K562 (cell line): ENCODE measurements around the gene PIK3CD. TPM values are rescaled to one million over a fixed set of nuclear protein-coding genes. Genes with fewer than 3 reads are reported as not detected.

Source experiments
- ATF7 ChIP-seq: fragments of 450-650 bp; IDR thresholded peaks from 2 replicates; pipeline ENCODE4 v1.7.1; 2014; ENCODE audit warnings: mild to moderate bottlenecking, moderate library complexity
- CGGBP1 ChIP-seq: fragments of 250-450 bp; sonication (Bioruptor Pico); IDR thresholded peaks from 2 replicates; pipeline ENCODE4 v1.9.0; 2021; ENCODE audit warnings: mild to moderate bottlenecking
- CREB3L1 ChIP-seq: fragments of 450-650 bp; IDR thresholded peaks from 2 replicates; pipeline ENCODE4 v1.6.1; 2014; ENCODE audit warnings: low read depth, mild to moderate bottlenecking, moderate library complexity, borderline replicate concordance
- CREB5 ChIP-seq: fragments of 250-450 bp; sonication (Bioruptor Pico); IDR thresholded peaks from 2 replicates; pipeline ENCODE4 v1.5.0; 2020; ENCODE audit warnings: mild to moderate bottlenecking
- E2F5 ChIP-seq: sonication (generic); formaldehyde crosslinking; IDR thresholded peaks from 2 replicates; pipeline ENCODE4 v1.8.0; 2022; ENCODE audit warnings: mild to moderate bottlenecking, missing genetic modification reagents
- ESRRA ChIP-seq: fragments of 450-650 bp; IDR thresholded peaks from 2 replicates; pipeline ENCODE4 v1.6.1; 2014; ENCODE audit warnings: low read depth, mild to moderate bottlenecking, moderate library complexity, borderline replicate concordance
- HNRNPK ChIP-seq: fragments of 200-400 bp; formaldehyde crosslinking; IDR thresholded peaks from one replicate; pipeline ENCODE4 v1.6.1; 2018; ENCODE audit warnings: mild to moderate bottlenecking, low read depth, low read length; ENCODE audit not compliant: poor library complexity, severe bottlenecking
- IRF2 ChIP-seq: sonication (generic); formaldehyde crosslinking; IDR thresholded peaks from 2 replicates; pipeline ENCODE4 v1.8.1; 2022; ENCODE audit warnings: mild to moderate bottlenecking, missing genetic modification reagents
- JUNB ChIP-seq: fragments of 450-650 bp; formaldehyde crosslinking; conservative IDR thresholded peaks from 2 replicates; pipeline ENCODE4 v1.4.0; 2020; ENCODE audit warnings: mild to moderate bottlenecking
- LARP7 ChIP-seq: fragments of 450-650 bp; IDR thresholded peaks from 2 replicates; pipeline ENCODE4 v1.6.1; 2016
- LEF1 ChIP-seq: fragments of 450-650 bp; IDR thresholded peaks from 2 replicates; pipeline ENCODE4 v1.6.1; 2016; ENCODE audit warnings: mild to moderate bottlenecking
- MCM2 ChIP-seq: fragments of 450-650 bp; IDR thresholded peaks from 2 replicates; pipeline ENCODE4 v1.6.1; 2017; ENCODE audit warnings: low read depth, mild to moderate bottlenecking
- RBM34 ChIP-seq: fragments of 200-400 bp; formaldehyde crosslinking; IDR thresholded peaks from 2 replicates; pipeline ENCODE4 v1.6.1; 2018; ENCODE audit warnings: low read length, borderline replicate concordance; ENCODE audit not compliant: insufficient read depth
- SMAD2 ChIP-seq: fragments of 150-350 bp; IDR thresholded peaks from 2 replicates; pipeline ENCODE4 v1.6.1; 2014; ENCODE audit warnings: low read depth, mild to moderate bottlenecking, low read length
- TCF15 ChIP-seq: fragments of 250-450 bp; sonication (Bioruptor Pico); IDR thresholded peaks from 2 replicates; pipeline ENCODE4 v1.8.0; 2022; ENCODE audit warnings: moderate library complexity, mild to moderate bottlenecking, inconsistent platforms
- TSC22D4 ChIP-seq: fragments of 450-650 bp; IDR thresholded peaks from 2 replicates; pipeline ENCODE4 v1.6.1; 2016; ENCODE audit warnings: missing genetic modification characterization, missing biosample characterization, control low read depth
- ZKSCAN1 ChIP-seq: fragments of 150-350 bp; IDR thresholded peaks from 2 replicates; pipeline ENCODE4 v1.6.1; 2016; ENCODE audit warnings: low read depth, low read length
- ZNF518B ChIP-seq: fragments of 250-450 bp; sonication (Bioruptor Pico); IDR thresholded peaks from 2 replicates; pipeline ENCODE4 v1.5.0; 2021; ENCODE audit warnings: mild to moderate bottlenecking, moderate library complexity
- ZNF589 ChIP-seq: fragments of 200-800 bp; sonication (Bioruptor generic); IDR thresholded peaks from 2 replicates; pipeline ENCODE4 v1.6.1; 2016; ENCODE audit warnings: low read depth, missing genetic modification characterization, missing compliant biosample characterization
- ZNF79 ChIP-seq: fragments of 250-450 bp; sonication (Bioruptor Pico); IDR thresholded peaks from 2 replicates; pipeline ENCODE4 v1.4.0; 2020; ENCODE audit warnings: low read depth, mild to moderate bottlenecking, moderate library complexity
- polyA plus RNA-seq, 8 experiments: library from polyadenylated mRNA; depleted of rRNA in 4 of 8; stranded (reverse) in 5 of 8; unstranded in 3 of 8; fragments of >200 nt; fragmentation: Nextera tagmentation in 2 of 8; fragmentation: Illumina TruSeq in 1 of 8; extraction: Ambion mirVana in 2 of 8; extraction: Trizol in 1 of 8; gene quantifications; 2 replicates each; pipeline versions ENCODE4 v1.2.1 to v1.2.3, GENCODE V29; 2011 to 2014; ENCODE audit warnings: inconsistent platforms in 1 of 8, missing spikeins in 1 of 8
- total RNA-seq, 7 experiments: library from RNA; depleted of rRNA in 6 of 7; stranded (reverse); fragments of >200 nt in 6 of 7; fragmentation: Illumina TruSeq in 2 of 7; extraction: Trizol in 2 of 7; gene quantifications; 2 replicates each; pipeline versions ENCODE4 v1.2.1 to v1.2.3, GENCODE V29; 2011 to 2021; ENCODE audit warnings: low replicate concordance in 1 of 7

The PIK3CD gene
- total and polyA plus RNA-seq, 9 of the 15 experiments (the other 6 are each of a cell fraction or from before 2014, with no cell fraction given), result 1.8 to 20.8 (median 7.2) TPM

GRCh38 chr1:9724706-9725476 lies 73.4 kb downstream of the PIK3CD start (continued):
- TF ChIP-seq HNRNPK (no peak), SMAD2 (no peak), ESRRA (0 out of 2 replicates have a peak, but pooled peaks have one; percentile 26), ZKSCAN1 (no peak), ATF7 (0 out of 2 replicates have a peak, but pooled peaks have one; percentile 16), TSC22D4 (no peak), ZNF518B (no peak), JUNB (CRISPR knock-in tag) (no peak), ZNF589 (CRISPR knock-in tag) (no peak), MCM2 (no peak), CGGBP1 (CRISPR knock-in tag) (no peak), CREB3L1 (no peak), CREB5 (CRISPR knock-in tag) (no peak), IRF2 (CRISPR knock-in tag) (no peak), E2F5 (CRISPR knock-in tag) (no peak), RBM34 (no peak), LARP7 (no peak), TCF15 (CRISPR knock-in tag) (no peak), ZNF79 (CRISPR knock-in tag) (no peak), LEF1 (no peak)
